Epithelial cell of proximal tubule (primary cell): ENCODE results near the gene FTO. TPM values are rescaled to one million over a fixed set of nuclear protein-coding genes. Genes with fewer than 3 reads are reported as not detected.
A peak's percentile ranks its signal among the peaks of the same experiment; 100 is the strongest.

Source experiments
- DNase-seq: peaks from one replicate; pipeline ENCODE4 v3.0.0-alpha.2; 2011; ENCODE audit warnings: low read depth
- H3K4me3 ChIP-seq: 2 replicates; pipeline ENCODE4 v1.5.1; 2011; ENCODE audit warnings: low read depth, mild to moderate bottlenecking, low read length
- total RNA-seq: library from RNA; depleted of rRNA; stranded (reverse); fragments of >200 nt; gene quantifications from 2 replicates; pipeline ENCODE4 v1.2.3, GENCODE V29; 2015
- TF ChIP-seq, protein P1 (sequence below): conservative IDR thresholded peaks from 2 replicates; pipeline ENCODE4 v1.5.1; 2012; ENCODE audit warnings: low read depth, mild to moderate bottlenecking, low read length

The FTO gene
- total RNA-seq, 1 donor from 2014 or later = 62.7 TPM

DNA sequence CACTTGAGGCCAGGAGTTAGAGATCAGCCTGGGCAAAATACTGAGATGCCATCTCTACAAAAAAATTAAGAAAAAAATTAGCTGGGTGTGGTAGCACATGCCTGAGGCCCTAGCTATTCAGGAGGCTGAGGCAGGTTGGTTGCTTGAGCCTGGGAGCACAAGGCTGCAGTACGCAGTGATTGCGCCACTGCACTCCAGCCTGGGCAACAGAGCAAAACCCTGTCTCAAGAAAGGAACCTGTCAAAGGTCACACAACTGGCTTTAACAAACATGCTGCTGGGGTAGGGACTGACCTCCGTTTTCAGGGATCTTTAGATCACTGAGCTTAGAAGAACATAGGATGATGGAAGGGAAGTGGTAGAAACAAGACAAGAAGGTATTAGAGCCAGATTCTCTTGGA is 487.6 kb downstream of the FTO start:
- TF ChIP-seq, protein P1, sequence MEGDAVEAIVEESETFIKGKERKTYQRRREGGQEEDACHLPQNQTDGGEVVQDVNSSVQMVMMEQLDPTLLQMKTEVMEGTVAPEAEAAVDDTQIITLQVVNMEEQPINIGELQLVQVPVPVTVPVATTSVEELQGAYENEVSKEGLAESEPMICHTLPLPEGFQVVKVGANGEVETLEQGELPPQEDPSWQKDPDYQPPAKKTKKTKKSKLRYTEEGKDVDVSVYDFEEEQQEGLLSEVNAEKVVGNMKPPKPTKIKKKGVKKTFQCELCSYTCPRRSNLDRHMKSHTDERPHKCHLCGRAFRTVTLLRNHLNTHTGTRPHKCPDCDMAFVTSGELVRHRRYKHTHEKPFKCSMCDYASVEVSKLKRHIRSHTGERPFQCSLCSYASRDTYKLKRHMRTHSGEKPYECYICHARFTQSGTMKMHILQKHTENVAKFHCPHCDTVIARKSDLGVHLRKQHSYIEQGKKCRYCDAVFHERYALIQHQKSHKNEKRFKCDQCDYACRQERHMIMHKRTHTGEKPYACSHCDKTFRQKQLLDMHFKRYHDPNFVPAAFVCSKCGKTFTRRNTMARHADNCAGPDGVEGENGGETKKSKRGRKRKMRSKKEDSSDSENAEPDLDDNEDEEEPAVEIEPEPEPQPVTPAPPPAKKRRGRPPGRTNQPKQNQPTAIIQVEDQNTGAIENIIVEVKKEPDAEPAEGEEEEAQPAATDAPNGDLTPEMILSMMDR = no peak
- no peak for DNase-seq
- no peak overlapping the region for H3K4me3 ChIP-seq

DNA sequence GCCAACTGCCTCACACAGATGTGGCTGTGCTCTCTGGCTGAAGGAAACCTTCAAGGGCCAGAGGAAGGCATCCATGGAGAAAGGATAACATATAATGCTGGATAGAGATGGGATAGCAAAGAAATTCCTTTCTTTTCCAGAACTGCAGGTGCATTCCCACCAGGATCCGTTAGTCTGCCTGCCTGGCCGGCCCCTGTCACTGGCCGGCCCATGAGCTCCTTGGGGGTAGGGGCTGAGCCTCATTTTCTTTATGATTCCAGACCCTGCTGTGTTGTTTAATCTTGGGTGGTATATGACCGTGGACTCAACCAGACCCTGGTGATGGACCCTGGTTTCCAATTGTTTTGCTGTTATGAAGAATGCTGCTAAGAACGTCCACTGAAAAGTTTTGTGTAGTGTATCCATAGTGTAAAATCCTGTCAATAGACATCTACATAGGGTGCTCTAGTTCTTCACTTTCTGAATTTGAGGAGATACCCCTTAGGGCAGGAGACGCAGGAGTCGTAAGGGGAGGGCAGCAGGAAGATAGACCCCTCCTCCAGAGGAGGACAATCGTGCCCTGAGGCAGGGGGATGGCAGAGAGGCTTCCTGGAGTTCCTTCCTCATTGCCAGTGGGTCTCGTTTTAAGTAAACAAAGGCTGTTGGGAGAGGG is 489.2 kb downstream of the FTO start:
- H3K4me3 ChIP-seq = no peak overlapping the region
- no peak for DNase-seq
- TF ChIP-seq, protein P1 = no peak

DNA sequence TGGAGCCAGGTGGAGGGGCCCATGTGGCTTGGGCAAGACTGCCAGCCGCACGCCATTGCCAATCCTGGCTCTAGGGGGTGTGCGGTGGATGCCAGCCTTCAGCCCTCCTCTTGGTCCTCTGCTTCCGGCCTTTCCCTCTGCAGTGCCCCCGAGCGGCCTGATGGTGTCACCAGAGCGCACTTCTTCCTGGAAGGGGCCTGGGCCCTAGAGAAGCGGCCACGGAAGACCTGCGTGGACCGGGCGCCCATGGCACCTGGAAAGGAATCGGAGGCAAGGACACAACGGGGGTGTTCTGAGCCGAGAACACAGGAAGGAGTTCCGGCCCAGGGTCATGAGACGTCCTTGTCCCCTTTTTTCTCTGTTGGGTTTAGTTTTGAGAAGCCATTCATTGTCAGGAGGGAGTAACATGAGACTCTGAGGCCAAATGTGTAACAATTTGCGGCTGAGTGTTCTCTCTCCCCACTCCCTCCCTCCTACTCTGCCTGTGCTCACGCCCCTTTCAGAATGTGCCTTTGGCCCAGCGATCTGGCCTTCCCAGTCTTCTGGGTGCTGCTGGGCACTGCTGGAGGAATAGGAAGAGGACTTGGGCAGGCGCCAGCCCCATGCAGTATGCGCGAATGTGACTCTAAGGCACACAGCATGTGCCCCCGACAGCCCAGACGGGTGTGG is 489.8 kb downstream of the FTO start:
- H3K4me3 ChIP-seq = peak overlapping the region; percentile 13
- TF ChIP-seq, protein P1 = peak; percentile 77
- no peak for DNase-seq

GRCh38 chr16:54194334-54194743 is 490.4 kb downstream of the FTO start:
- TF ChIP-seq, protein P1 = no peak
- no peak for DNase-seq
- H3K4me3 ChIP-seq = peak overlapping the region; percentile 13

DNA sequence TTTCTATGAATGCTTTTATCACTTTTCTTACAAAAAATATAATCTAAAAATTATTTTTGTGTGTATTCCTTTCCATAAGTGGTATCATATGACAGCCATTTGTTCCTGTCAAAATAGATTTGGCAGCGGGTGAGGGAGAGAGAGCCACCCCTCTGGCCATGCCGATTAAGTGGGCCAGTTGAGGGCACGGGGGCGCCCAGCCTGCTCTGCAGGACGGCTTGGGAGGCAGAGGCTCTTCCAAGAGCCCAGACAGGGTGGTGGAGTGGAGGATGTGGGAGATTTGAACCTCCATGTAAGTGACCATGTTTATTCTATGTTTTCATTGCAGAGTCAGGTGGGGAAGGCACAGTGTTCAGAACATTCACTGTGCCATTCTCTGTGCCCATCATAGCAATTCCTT is 493.8 kb downstream of the FTO start:
- H3K4me3 ChIP-seq = no peak overlapping the region

DNA sequence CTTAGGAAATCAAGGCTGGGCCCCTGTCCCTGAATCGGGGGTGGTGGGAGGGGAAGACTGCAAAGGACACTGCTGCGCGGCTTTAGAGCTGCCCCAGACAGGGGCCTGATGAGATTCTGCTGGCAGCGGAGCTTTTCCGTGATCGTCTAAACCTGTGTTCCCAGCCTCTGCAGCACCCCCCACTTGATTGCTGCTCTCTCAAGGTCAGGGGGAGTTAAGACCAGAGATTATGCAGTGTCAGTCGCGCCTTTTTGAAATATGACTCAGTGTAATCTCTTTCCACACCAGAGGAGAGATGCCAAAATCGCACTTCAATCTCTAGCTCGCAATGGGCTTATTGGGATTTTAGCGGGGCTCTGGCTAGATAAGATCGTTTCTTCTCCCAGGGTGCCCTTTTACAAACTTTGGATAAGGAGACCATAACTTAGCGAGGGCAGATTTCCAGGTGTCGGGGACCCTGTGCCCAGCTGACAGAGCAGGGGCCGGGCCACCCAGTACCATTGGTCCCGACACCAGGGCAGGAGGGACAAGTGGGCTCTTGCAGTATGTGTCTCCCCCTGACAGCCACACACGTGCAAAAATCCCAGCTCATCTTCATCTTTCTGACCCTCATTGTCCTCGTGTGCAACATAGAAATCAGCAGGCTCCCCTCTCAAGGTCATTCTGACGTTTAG is 495.7 kb downstream of the FTO start:
- no peak for DNase-seq
- TF ChIP-seq, protein P1 = no peak
- no peak overlapping the region for H3K4me3 ChIP-seq

More for the DNA sequence above, 493.8 kb downstream of the FTO start:
- no peak for DNase-seq
- TF ChIP-seq, protein P1 = no peak
